Sigmoid colon (tissue), 4 donors: ENCODE data around the gene IGSF9.

Experiments used
- CTCF ChIP-seq, 4 experiments: fragments of 450-650 bp in 3 of 4; fragments of 200-600 bp in 1 of 4; IDR thresholded peaks; one replicate each; pipeline ENCODE4 v1.5.1; 2016 to 2019; ENCODE audit warnings: antibody characterized with exemption in 4 of 4, mild to moderate bottlenecking in 3 of 4, moderate library complexity in 2 of 4
- EP300 ChIP-seq, 4 donors: sonication (generic); formaldehyde crosslinking; IDR thresholded peaks; one replicate each; pipeline ENCODE4 v1.6.1; 2017; ENCODE audit warnings: antibody characterized with exemption in 4 of 4

DNA sequence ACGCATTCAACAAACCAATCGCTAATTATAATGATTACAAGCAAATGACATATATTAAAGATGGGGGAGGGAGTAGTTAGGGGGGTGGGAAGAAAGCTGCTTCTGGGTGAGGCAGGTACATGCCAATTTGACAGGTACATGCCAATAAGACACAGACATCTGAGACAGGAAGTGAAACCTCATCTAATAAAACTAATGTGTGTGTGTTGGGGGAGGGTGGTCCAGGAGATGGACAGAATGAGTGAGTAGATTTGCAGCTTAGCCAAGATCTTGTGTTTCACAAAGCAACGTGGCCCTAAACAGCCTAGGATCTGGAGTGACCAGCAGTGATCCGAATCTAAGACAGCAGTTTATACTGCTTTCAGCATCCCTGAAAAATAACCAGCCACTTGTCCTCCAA, 56.2 kb downstream of the IGSF9 start:
- no peak for TF ChIP-seq CTCF (IDR thresholded peaks at IDR 0.05)
- no peak for TF ChIP-seq EP300 (IDR thresholded peaks at IDR 0.05)
